Mesenteric fat pad (tissue), 1 donor: ENCODE results near the gene FYN. TPM values are rescaled to one million over a fixed set of nuclear protein-coding genes. Genes with fewer than 3 reads are reported as not detected.

ENCODE experiments used
- DNase-seq: peaks from one replicate; pipeline ENCODE4 v3.0.0-alpha.2; 2020; ENCODE audit warnings: low spot score
- total RNA-seq: library from RNA; stranded (reverse); fragmentation: NEBNext Ultra II Directional; extraction: Animal tissue kit (Norgen Biotek cat#: 25700); gene quantifications from one replicate; pipeline ENCODE4 v1.2.1, GENCODE V29; 2021
- donor health status: DM: yes; HTN: yes; CAD: no.

The FYN gene
- total RNA-seq, 1 donor from 2014 or later, result 183 TPM

- no peak for DNase-seq
Observed at GRCh38 chr6:111834356-111834755, 38.9 kb downstream of the FYN start.

- no peak for DNase-seq
Observed at GRCh38 chr6:111832833-111833418, 40.3 kb downstream of the FYN start.

- DNase-seq, result no peak
Observed at GRCh38 chr6:111831408-111831807, 41.8 kb downstream of the FYN start.

GRCh38 chr6:111829998-111830397, 43.3 kb downstream of the FYN start:
- no peak for DNase-seq

- DNase-seq, result no peak
Observed at GRCh38 chr6:111829581-111829980, 43.7 kb downstream of the FYN start.

GRCh38 chr6:111828809-111829208, 44.4 kb downstream of the FYN start:
- no peak for DNase-seq

GRCh38 chr6:111825439-111826086, 47.7 kb downstream of the FYN start:
- DNase-seq, result no peak

GRCh38 chr6:111824608-111825337, 48.5 kb downstream of the FYN start:
- DNase-seq, result no peak

GRCh38 chr6:111823831-111824607, 49.2 kb downstream of the FYN start:
- no peak for DNase-seq

GRCh38 chr6:111823012-111823411, 50.2 kb downstream of the FYN start:
- no peak for DNase-seq

GRCh38 chr6:111819458-111819857, 53.8 kb downstream of the FYN start:
- no peak for DNase-seq

GRCh38 chr6:111818539-111819226, 54.6 kb downstream of the FYN start:
- no peak for DNase-seq

GRCh38 chr6:111817451-111818120, 55.7 kb downstream of the FYN start:
- no peak for DNase-seq

- no peak for DNase-seq
Observed at GRCh38 chr6:111813677-111814310, 59.5 kb downstream of the FYN start.

- no peak for DNase-seq
Observed at GRCh38 chr6:111813237-111813636, 60.0 kb downstream of the FYN start.

- DNase-seq, result no peak
Observed at GRCh38 chr6:111812060-111813038, 60.9 kb downstream of the FYN start.

- no peak for DNase-seq
Observed at GRCh38 chr6:111810294-111811131, 62.7 kb downstream of the FYN start.

GRCh38 chr6:111809766-111810165, 63.5 kb downstream of the FYN start:
- DNase-seq, result no peak
